Measurements from ENCODE around the gene PRKCE.

The PRKCE gene

DNA sequence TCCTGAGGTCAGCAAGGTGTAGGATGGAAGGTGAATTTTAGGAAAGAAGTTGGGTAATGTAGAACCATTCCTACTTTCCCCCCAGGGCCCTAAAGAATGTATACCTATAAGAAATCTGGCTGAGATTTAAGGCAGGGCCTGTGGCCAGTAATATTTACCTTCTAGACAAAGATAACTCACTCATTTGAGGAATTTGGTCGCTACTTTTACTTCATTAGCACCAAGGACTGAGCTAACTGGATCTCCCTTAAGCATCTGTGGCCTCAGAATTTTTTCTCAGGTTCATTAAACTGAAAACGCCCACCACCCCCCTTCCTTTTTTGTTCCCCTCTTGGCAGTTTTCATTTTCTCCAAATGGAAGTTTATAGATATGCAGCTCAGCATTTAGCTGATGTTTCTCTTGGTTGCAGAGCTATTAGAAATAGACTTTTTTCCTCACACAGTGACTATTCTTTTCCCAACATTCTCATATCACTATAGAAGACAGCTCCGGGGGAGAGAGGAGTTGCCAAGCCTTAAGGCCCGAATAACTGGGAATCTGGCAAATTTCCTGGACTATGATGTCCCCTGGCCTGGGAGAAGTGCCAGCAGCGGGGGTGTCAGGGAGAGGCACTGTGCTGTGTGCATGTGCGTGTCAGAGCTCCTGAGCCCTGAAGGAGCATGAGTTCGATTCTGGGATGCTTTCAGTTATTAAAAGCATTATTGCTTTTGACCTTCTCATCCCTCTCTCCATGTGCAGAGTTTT lies 310.9 kb downstream of the PRKCE start:
- TF ChIP-seq, protein P1, sequence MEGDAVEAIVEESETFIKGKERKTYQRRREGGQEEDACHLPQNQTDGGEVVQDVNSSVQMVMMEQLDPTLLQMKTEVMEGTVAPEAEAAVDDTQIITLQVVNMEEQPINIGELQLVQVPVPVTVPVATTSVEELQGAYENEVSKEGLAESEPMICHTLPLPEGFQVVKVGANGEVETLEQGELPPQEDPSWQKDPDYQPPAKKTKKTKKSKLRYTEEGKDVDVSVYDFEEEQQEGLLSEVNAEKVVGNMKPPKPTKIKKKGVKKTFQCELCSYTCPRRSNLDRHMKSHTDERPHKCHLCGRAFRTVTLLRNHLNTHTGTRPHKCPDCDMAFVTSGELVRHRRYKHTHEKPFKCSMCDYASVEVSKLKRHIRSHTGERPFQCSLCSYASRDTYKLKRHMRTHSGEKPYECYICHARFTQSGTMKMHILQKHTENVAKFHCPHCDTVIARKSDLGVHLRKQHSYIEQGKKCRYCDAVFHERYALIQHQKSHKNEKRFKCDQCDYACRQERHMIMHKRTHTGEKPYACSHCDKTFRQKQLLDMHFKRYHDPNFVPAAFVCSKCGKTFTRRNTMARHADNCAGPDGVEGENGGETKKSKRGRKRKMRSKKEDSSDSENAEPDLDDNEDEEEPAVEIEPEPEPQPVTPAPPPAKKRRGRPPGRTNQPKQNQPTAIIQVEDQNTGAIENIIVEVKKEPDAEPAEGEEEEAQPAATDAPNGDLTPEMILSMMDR (IDR thresholded peaks at IDR 0.05), result no peak

DNA sequence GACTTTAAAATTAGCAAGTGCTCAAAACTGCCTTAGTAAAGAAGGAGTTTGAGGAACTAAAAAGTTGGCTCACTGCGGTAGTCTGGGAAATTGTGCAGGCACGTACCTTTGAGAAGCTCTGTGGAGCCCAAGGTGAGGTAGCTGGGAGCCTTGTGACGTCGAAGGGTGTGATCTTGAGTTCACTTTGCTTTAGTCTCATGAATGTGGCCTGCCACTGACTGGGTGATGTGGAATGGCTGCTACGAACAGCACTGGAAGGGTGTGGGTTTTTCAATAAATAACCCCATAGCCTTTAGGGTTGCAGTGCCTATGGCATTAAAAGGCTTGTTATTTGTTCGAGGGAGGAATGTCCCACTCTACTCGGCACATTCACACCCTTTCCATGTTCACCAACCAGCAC lies 312.3 kb downstream of the PRKCE start:
- TF ChIP-seq, protein P1 (IDR thresholded peaks at IDR 0.05), result no peak

DNA sequence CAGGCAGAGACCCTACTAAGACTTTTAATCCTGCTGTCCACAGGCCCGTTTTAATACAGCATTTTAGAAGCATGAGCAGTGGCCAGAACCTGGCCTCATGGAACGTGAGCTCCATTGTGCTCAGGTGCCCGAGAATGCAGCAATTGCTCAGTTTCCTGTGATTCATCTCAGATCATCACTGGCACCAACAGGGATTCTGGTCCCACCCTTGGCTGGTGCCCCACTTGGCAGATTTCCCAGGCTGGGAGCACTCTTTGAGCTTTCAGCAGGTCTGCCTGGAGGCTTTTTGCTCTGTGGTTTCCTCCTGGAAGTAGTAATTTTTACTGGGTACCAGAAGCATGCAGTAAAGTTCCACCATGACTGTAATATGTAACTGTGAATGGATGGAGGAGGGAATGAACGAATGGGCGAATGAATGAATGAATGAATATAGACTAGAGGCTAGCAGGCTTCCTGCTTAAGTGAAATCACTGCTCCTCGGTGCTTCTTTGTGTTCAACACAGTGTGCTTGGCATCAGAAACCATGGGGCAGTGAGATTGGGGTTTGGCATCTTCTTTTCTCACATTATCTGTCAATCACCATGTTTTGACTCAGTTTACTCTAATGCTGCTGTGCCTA lies 312.9 kb downstream of the PRKCE start:
- TF ChIP-seq, protein P1 (IDR thresholded peaks at IDR 0.05), result no peak

DNA sequence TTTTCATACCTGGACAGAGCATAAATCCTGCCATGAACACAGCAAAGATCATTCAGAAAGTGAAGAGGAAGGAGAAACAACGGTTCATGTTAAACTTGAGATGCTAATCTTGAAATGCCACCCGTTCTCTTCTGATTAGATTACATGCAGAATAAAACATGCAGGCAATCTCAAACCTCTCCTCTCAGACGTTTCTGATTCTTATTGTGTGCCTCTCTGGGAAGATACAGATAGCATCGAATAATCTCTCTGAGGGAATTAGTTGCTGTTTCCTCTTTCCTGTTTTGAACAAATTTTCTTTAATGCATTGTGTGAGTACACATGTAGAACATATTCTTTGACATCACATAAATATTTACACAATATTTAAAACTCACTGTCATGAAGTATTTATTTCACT lies 313.4 kb downstream of the PRKCE start:
- TF ChIP-seq, protein P1 (IDR thresholded peaks at IDR 0.05), result no peak

DNA sequence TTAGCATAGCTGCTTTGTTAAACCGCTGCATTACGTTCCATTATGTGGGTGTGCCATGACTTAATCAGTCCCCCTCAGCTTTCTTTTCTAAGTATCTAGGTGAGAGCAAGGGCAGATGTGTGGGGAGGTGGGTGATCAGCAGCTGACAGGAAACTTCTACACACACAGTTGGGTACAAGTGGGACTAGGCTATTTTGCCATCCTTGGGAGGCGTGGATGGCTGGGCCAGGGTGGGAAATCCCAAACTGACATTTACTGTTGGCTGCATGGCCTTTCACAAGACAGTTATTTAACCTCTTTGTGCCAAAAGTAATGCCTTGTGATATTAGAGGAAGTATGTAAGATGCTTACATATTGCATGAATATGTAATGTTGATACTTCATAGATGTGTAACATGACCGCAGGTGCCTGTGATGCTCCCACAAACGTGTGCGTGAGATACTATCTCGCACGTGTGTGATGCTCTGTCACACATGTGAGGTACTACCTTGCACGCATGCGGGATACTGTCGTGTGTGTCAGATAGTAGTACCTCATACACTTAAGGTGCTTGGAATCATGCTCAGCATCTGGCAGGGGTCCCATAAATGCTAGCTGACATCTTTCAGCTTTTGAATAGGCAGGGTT lies 314.5 kb downstream of the PRKCE start:
- TF ChIP-seq, protein P1 (IDR thresholded peaks at IDR 0.05), result no peak

DNA sequence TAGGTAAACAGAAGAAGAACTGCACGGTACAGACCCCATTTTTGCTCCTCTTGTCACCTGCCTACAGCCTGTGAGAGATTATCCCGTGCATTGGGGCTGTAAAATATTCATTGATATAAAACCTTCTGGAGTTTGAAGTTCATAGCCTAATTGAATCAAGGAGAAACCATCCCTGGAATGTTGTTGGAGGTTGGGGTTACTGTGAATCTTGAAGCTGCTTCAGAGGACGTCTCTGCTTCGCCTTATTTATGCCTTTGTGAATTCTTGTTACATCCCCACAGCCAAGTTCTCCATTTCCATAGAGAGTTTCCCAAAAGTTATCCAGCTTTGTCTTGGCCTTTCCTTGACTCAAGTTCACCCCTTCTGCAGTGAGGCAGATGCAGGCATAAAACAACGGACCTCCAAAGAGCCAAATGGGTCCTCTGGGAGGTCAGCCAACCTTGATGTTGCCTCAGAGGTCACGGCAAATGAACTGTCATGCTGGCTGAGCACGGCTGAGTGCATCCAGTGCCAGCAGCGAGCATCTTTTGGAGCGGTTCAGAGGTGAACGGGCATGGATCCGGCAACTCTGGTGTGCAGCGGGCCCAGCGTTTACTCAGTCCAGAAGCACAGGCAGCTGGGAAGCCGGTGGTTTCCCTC lies 317.6 kb downstream of the PRKCE start:
- TF ChIP-seq, protein P1 (IDR thresholded peaks at IDR 0.05), result no peak

DNA sequence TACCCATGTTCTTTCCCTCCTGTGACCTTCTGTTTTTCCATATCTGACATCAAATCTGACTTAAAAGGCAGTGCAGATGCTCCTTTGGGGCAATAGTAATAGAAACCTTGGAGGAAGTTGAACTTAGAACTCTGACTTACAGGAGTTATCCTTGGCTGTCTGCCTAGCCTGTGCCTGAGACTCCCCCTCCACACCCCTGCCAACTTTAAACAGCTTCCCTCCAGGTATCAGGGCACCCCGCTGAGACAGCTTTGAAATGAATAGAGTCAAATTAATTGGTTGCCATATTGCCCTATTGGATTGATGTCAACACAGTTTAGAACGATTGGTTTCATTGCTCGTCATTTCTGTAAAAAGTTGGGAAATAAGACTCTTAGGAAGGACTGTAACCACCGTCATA lies 322.0 kb downstream of the PRKCE start:
- TF ChIP-seq, protein P1 (IDR thresholded peaks at IDR 0.05), result no peak

All from LNCAP (cell line).